ENCODE measurements around the gene FRZB. TPM values are rescaled to one million over a fixed set of nuclear protein-coding genes. Genes with fewer than 3 reads are reported as not detected.

Gene FRZB
- 0.17 TPM in 1 of 2 replicates, not detected in the other for total RNA-seq

- peak within 1 kb of the TSS; percentile 41 for H3K4me3 ChIP-seq (ENCODE audit: low read depth, low read length)
- TF ChIP-seq CTCF (IDR thresholded peaks at IDR 0.05; ENCODE audit: insufficient read depth, low read length, poor library complexity, severe bottlenecking), result peak; percentile 2
- no peaks in the 10 kb centered on the region for H3K36me3 ChIP-seq (ENCODE audit: control insufficient read depth, insufficient read depth, low read length)
- peak; percentile 14 for DNase-seq (ENCODE audit: low read depth)
- H3K27me3 ChIP-seq (ENCODE audit: control insufficient read depth, insufficient read depth, low read length), result peaks cover 9% of the 10 kb centered on the region
Measured at GRCh38 chr2:182866461-182867406, at the start of gene FRZB. Gene FRZB, minus strand, starts transcription at chr2:182866637. Its CDS starts 85 bp downstream, at chr2:182866552.

- H3K36me3 ChIP-seq (ENCODE audit: control insufficient read depth, insufficient read depth, low read length), result no peaks in the 10 kb centered on the region
- TF ChIP-seq CTCF (IDR thresholded peaks at IDR 0.05; ENCODE audit: insufficient read depth, low read length, poor library complexity, severe bottlenecking), result no peak
- no peaks in the 10 kb centered on the region for H3K27me3 ChIP-seq (ENCODE audit: control insufficient read depth, insufficient read depth, low read length)
- no peak overlapping the region for H3K4me3 ChIP-seq (ENCODE audit: low read depth, low read length)
- DNase-seq (ENCODE audit: low read depth), result peak; percentile 68
Measured at GRCh38 chr2:182915369-182916326, 49.2 kb upstream of the FRZB start.

- DNase-seq (ENCODE audit: low read depth), result no peak
- Histone ChIP-seq H3K4me3 (ENCODE audit: low read depth, low read length) (no peak overlapping the region), H3K27me3 (ENCODE audit: control insufficient read depth, insufficient read depth, low read length) (no peaks in the 10 kb centered on the region), H3K36me3 (ENCODE audit: control insufficient read depth, insufficient read depth, low read length) (no peaks in the 10 kb centered on the region)
- TF ChIP-seq CTCF (IDR thresholded peaks at IDR 0.05; ENCODE audit: insufficient read depth, low read length, poor library complexity, severe bottlenecking), result no peak
Measured at GRCh38 chr2:182914852-182915251, 48.4 kb upstream of the FRZB start.

GRCh38 chr2:182913064-182913463, 46.6 kb upstream of the FRZB start:
- no peak for TF ChIP-seq CTCF (IDR thresholded peaks at IDR 0.05; ENCODE audit: insufficient read depth, low read length, poor library complexity, severe bottlenecking)
- Histone ChIP-seq H3K4me3 (ENCODE audit: low read depth, low read length) (no peak overlapping the region), H3K27me3 (ENCODE audit: control insufficient read depth, insufficient read depth, low read length) (no peaks in the 10 kb centered on the region), H3K36me3 (ENCODE audit: control insufficient read depth, insufficient read depth, low read length) (no peaks in the 10 kb centered on the region)
- no peak for DNase-seq (ENCODE audit: low read depth)

- no peak for DNase-seq (ENCODE audit: low read depth)
- Histone ChIP-seq H3K36me3 (ENCODE audit: control insufficient read depth, insufficient read depth, low read length) (no peaks in the 10 kb centered on the region), H3K27me3 (ENCODE audit: control insufficient read depth, insufficient read depth, low read length) (no peaks in the 10 kb centered on the region), H3K4me3 (ENCODE audit: low read depth, low read length) (no peak overlapping the region)
- no peak for TF ChIP-seq CTCF (IDR thresholded peaks at IDR 0.05; ENCODE audit: insufficient read depth, low read length, poor library complexity, severe bottlenecking)
Measured at GRCh38 chr2:182912518-182912915, 46.1 kb upstream of the FRZB start.
